HG03135 (cell line): ENCODE measurements around the gene SH3D19.

Experiments used
- ATAC-seq: cut with Tn5 transposase; IDR thresholded peaks from one replicate; pipeline ENCODE4 v1.9.1; 2021; ENCODE audit warnings: mild to moderate bottlenecking, moderate library complexity; ENCODE audit not compliant: unreplicated experiment

Gene SH3D19

GRCh38 chr4:151325111-151325948, at the start of gene SH3D19:
Gene SH3D19 (minus strand): TSS chr4:151325605. CDS start chr4:151325352, 253 bp downstream.
- no peak for ATAC-seq

GRCh38 chr4:151362404-151363164, 37.2 kb upstream of the SH3D19 start:
- peak; percentile 98 for ATAC-seq

- ATAC-seq, result no peak
Measured at GRCh38 chr4:151361966-151362365, 36.6 kb upstream of the SH3D19 start.

- no peak for ATAC-seq
Measured at GRCh38 chr4:151361126-151361525, 35.7 kb upstream of the SH3D19 start.

- no peak for ATAC-seq
Measured at GRCh38 chr4:151359576-151359975, 34.2 kb upstream of the SH3D19 start.

- no peak for ATAC-seq
Measured at GRCh38 chr4:151358266-151358665, 32.9 kb upstream of the SH3D19 start.

- ATAC-seq, result no peak
Measured at GRCh38 chr4:151356510-151356909, 31.1 kb upstream of the SH3D19 start.

- no peak for ATAC-seq
Measured at GRCh38 chr4:151355155-151355554, 29.8 kb upstream of the SH3D19 start.

GRCh38 chr4:151347490-151348235, 22.3 kb upstream of the SH3D19 start:
- ATAC-seq, result no peak

GRCh38 chr4:151344948-151345347, 19.5 kb upstream of the SH3D19 start:
- ATAC-seq, result no peak

GRCh38 chr4:151340751-151341385, 15.5 kb upstream of the SH3D19 start:
- no peak for ATAC-seq

- no peak for ATAC-seq
Measured at GRCh38 chr4:151339467-151339866, 14.1 kb upstream of the SH3D19 start.

GRCh38 chr4:151331276-151332042, 6.1 kb upstream of the SH3D19 start:
- ATAC-seq, result no peak

- no peak for ATAC-seq
Measured at GRCh38 chr4:151329217-151330007, 4.0 kb upstream of the SH3D19 start.

GRCh38 chr4:151325949-151326246, 493 bp upstream of the SH3D19 start:
- ATAC-seq, result no peak

- ATAC-seq, result no peak
Measured at GRCh38 chr4:151324752-151325110, 674 bp downstream of the SH3D19 start.

GRCh38 chr4:151324124-151324751, 1.2 kb downstream of the SH3D19 start:
- ATAC-seq, result no peak

- no peak for ATAC-seq
Measured at GRCh38 chr4:151323667-151324066, 1.7 kb downstream of the SH3D19 start.

GRCh38 chr4:151322570-151322969, 2.8 kb downstream of the SH3D19 start:
- no peak for ATAC-seq
